ENCODE data around the gene ARRDC1. TPM values are rescaled to one million over a fixed set of nuclear protein-coding genes. Genes with fewer than 3 reads are reported as not detected.
A peak's percentile ranks its signal among the peaks of the same experiment; 100 is the strongest.

Gene ARRDC1
- polyA plus RNA-seq, 1 of the 3 experiments (the other 2 are of a cell fraction), result 49.7 TPM

- TF ChIP-seq CTCF (IDR thresholded peaks at IDR 0.05), result no peak
These were observed 1.2 kb downstream of the ARRDC1 start (continued) for GRCh38 chr9:137606734-137607138.

- no peak for DNase-seq
- peak overlapping the region; percentile 92 for H3K4me2 ChIP-seq
- H3K4me3 ChIP-seq (ENCODE audit: low read depth in 2 of 2, low read length in 1 of 2), result peak overlapping the region in 1 of 2 experiments; percentile 76; a peak in 1 of 4 replicates
- no peaks in the 10 kb centered on the region for H3K9me3 ChIP-seq
- H3K36me3 ChIP-seq (replicated peaks in 1 of 2; ENCODE audit: control insufficient read depth in 1 of 2, insufficient read depth in 2 of 2, low read length in 1 of 2), result no peaks in the 10 kb centered on the region
- H3K27ac ChIP-seq (ENCODE audit: low read depth in 2 of 2, low read length in 1 of 2), result no peak overlapping the region
- no peak overlapping the region for H2AFZ ChIP-seq (ENCODE audit: low read depth)
- 86% methylated on average over 15 of the region's 17 CpGs for WGBS (ENCODE audit: low lambda C conversion rate)
- no peaks in the 10 kb centered on the region for H3K9me2 ChIP-seq
- H3K27me3 ChIP-seq (ENCODE audit: insufficient read depth), result no peaks in the 10 kb centered on the region
- peaks cover 17% of the 10 kb centered on the region for H3F3A ChIP-seq (replicated peaks; ENCODE audit: insufficient read depth)
- peaks cover 10 to 24% of the 10 kb centered on the region in 2 experiments; a peak in 3 of 4 replicates for H3K4me1 ChIP-seq (ENCODE audit: control insufficient read depth in 1 of 2, insufficient read depth in 2 of 2, low read depth in 1 of 2, low read length in 1 of 2)
- peaks cover 47% of the 10 kb centered on the region for H3K79me2 ChIP-seq (ENCODE audit: insufficient read depth)
- CTCF ChIA-PET, result interaction anchor here (1.1 to 1.4 kb wide), 2 partner anchors 13 to 25 kb away, joined by 3 to 5 read pairs; no protein-coding TSS in a partner anchor
- no peaks in the 10 kb centered on the region; the same call in 1 of the 2 replicates for H4K20me1 ChIP-seq (ENCODE audit: insufficient read depth)
- POLR2A ChIA-PET, result interaction anchor here (1.1 kb wide), 1 partner anchor 11 kb away, joined by 4 read pairs; the partner anchor contains the start of gene EHMT1
- H3K9ac ChIP-seq, result no peak overlapping the region
- TF ChIP-seq REST (IDR thresholded peaks at IDR 0.05; ENCODE audit: low read depth, low read length), result no peak
- no peak for TF ChIP-seq EZH2phosphoT487 (IDR thresholded peaks at IDR 0.05; ENCODE audit: borderline replicate concordance, low read depth)
- no peak for TF ChIP-seq POLR2AphosphoS5 (IDR thresholded peaks at IDR 0.05; ENCODE audit: low read depth, low read length)
- TF ChIP-seq CTCF (IDR thresholded peaks at IDR 0.05), result no peak
- no peak for TF ChIP-seq RFX5 (IDR thresholded peaks at IDR 0.05; ENCODE audit: low read length)
- no peak for TF ChIP-seq YY1 (IDR thresholded peaks at IDR 0.05; ENCODE audit: low read depth)
- TF ChIP-seq CHD2 (IDR thresholded peaks at IDR 0.05; ENCODE audit: low read length, partially characterized antibody), result no peak
- TF ChIP-seq PBX3 (IDR thresholded peaks at IDR 0.05), result no peak
- no peak for TF ChIP-seq IRF3 (IDR thresholded peaks at IDR 0.05; ENCODE audit: low read depth, low read length)
- no peak for TF ChIP-seq ELF1 (IDR thresholded peaks at IDR 0.05)
- no peak for TF ChIP-seq ZBTB33 (IDR thresholded peaks at IDR 0.05; ENCODE audit: borderline replicate concordance, low read depth)
These were observed 1.8 kb downstream of the ARRDC1 start for GRCh38 chr9:137607141-137607857.
